Spleen (tissue), 11 donors: Measurements from ENCODE around the gene PVALB. TPM values are rescaled to one million over a fixed set of nuclear protein-coding genes. Genes with fewer than 3 reads are reported as not detected.

Experiments used
- DNase-seq: peaks from one replicate; pipeline ENCODE4 v3.0.0-alpha.2; 2020
- H3K27ac ChIP-seq, 8 donors: fragments of 200-600 bp; sonication (generic) in 7 of 8; 1 replicate in 4 of 8; 2 replicates in 4 of 8; pipeline versions ENCODE4 v1.5.0 to v1.8.0; 2016 to 2021; ENCODE audit warnings: inconsistent platforms in 4 of 8, mild to moderate bottlenecking in 4 of 8, moderate library complexity in 1 of 8
- H3K27me3 ChIP-seq, 7 donors: fragments of 200-600 bp; sonication (generic) in 6 of 7; replicated peaks in 1 of 7; 1 replicate in 4 of 7; 2 replicates in 3 of 7; pipeline versions ENCODE4 v1.5.0 to v1.8.0; 2016 to 2021; ENCODE audit warnings: inconsistent platforms in 3 of 7, mild to moderate bottlenecking in 1 of 7
- H3K36me3 ChIP-seq, 6 donors: fragments of 200-600 bp; sonication (generic) in 5 of 6; 1 replicate in 4 of 6; 2 replicates in 2 of 6; pipeline versions ENCODE4 v1.5.0 to v1.8.0; 2016 to 2021; ENCODE audit warnings: inconsistent platforms in 2 of 6
- H3K4me1 ChIP-seq, 6 donors: fragments of 200-600 bp; sonication (generic) in 5 of 6; 1 replicate in 3 of 6; 2 replicates in 3 of 6; pipeline versions ENCODE4 v1.5.0 to v1.8.0; 2016 to 2021; ENCODE audit warnings: inconsistent platforms in 3 of 6
- H3K4me3 ChIP-seq, 8 donors: fragments of 200-600 bp; sonication (generic) in 7 of 8; 1 replicate in 4 of 8; 2 replicates in 4 of 8; pipeline versions ENCODE4 v1.5.0 to v1.8.0; 2016 to 2021; ENCODE audit warnings: inconsistent platforms in 4 of 8, mild to moderate bottlenecking in 4 of 8, moderate library complexity in 2 of 8
- H3K9me3 ChIP-seq, 8 donors: fragments of 200-600 bp; sonication (generic) in 7 of 8; 1 replicate in 4 of 8; 2 replicates in 4 of 8; pipeline versions ENCODE4 v1.5.0 to v1.8.0; 2016 to 2021; ENCODE audit warnings: inconsistent platforms in 4 of 8
- POLR2A ChIP-seq, 3 donors: fragments of 450-650 bp; IDR thresholded peaks; one replicate each; pipeline ENCODE4 v1.5.1; 2017; ENCODE audit warnings: antibody characterized with exemption in 3 of 3, mild to moderate bottlenecking in 1 of 3
- POLR2AphosphoS5 ChIP-seq, 3 donors: sonication (generic); formaldehyde crosslinking; IDR thresholded peaks; one replicate each; pipeline ENCODE4 v1.5.1; 2017; ENCODE audit warnings: antibody characterized with exemption in 3 of 3
- WGBS, 5 donors: extraction: QIAGEN DNeasy Blood & Tissue Kit in 3 of 5; methylation state at CpG; one replicate each; pipeline versions ENCODE4 v1.1.5 to v1.1.7; 2013 to 2018; 5-methylcytosine and 5-hydroxymethylcytosine counted together
- intact Hi-C: fragments of 100-400 bp; cut with DNase I; formaldehyde crosslinking; loops from one replicate; pipeline ENCODE4 v1.15.0; 2023; ENCODE audit warnings: low total_unique reads
- polyA plus RNA-seq, 3 donors: library from polyadenylated mRNA; stranded (reverse); fragments of 200-250 nt; gene quantifications; one replicate each; pipeline ENCODE4 v1.2.1, GENCODE V29; 2013
- total RNA-seq, 7 donors: library from RNA; depleted of rRNA in 3 of 7; stranded (reverse); fragments of >200 nt in 3 of 7; fragmentation: NEBNext Ultra II Directional in 4 of 7; extraction: Animal tissue kit (Norgen Biotek cat#: 25700) in 4 of 7; gene quantifications; one replicate each; pipeline versions ENCODE4 v1.1.0 to v1.2.1, GENCODE V29; 2016 to 2021
- TF ChIP-seq, protein P1 (sequence below), 11 experiments: fragments of 200-600 bp in 7 of 11; fragments of 450-650 bp in 4 of 11; sonication (generic) in 4 of 11; IDR thresholded peaks in 8 of 11; conservative IDR thresholded peaks in 3 of 11; 1 replicate in 7 of 11; 2 replicates in 4 of 11; pipeline versions ENCODE4 v1.4.0 to v1.8.0; 2016 to 2021; ENCODE audit warnings: antibody characterized with exemption in 11 of 11, inconsistent platforms in 4 of 11, mild to moderate bottlenecking in 1 of 11
- donor health status: healthy with polysubstance abuse.
- donor health status: DM: no; HTN: no; CAD: no; lungs with moderate emphysema.
- donor health status: DM: no; HTN: no; CAD: no.
- donor health status: Bipolar disorder and iron deficiency.
- donor health status: healthy.
- donor health status: DM: no; HTN: no; CAD: no.
- donor health status: DM: yes; HTN: yes; CAD: no.

Gene PVALB
- total and polyA plus RNA-seq, 10 donors: 0.52 to 3.2 (median 1.00) TPM; not detected in 2

DNA sequence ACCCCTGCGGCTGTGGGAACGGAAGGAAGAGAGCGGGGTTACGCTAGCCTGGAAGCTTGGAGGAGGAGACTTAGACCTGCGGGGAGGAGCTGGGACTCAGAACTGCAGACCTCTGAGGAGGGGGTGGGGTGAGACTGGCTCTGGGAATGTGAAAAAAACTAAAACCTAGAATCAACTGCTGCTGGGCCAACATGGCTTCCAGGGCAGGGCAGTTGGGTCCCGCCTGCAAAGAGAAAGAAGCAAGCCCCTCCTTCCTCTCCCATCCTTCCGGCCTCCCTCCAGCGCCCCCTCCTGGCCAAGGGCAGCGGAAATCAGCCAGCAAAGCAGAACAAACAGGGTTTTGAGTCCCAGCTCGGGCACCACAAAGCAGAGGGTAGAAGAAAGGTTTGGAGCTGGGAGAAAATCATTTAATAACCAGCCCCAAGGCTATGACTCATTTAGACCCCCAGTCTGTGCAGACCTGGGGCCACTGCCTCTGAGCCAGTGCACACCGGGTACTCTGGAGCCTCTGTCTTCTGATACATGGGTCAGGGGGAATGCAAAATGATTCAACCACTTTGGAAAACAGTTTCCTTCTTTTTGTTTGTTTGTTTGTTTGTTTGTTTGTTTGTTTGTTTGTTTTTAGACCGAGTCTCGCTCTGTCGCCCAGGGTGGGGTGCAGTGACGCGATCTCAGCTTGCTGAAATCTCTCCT lies 36.7 kb upstream of the PVALB start:
- peaks cover 2 to 43% (median 20%) of the 10 kb centered on the region in 6 donors for H3K4me1 ChIP-seq
- no peaks in the 10 kb centered on the region for H3K36me3 ChIP-seq
- intact Hi-C loops: loop anchor here (5.0 kb wide), 1 partner anchor 86 kb away; no protein-coding TSS in a partner anchor
- peak; percentile 96 for DNase-seq
- peak overlapping the region in 4 of 8 donors; percentile 6 to 48 (median 10) for H3K4me3 ChIP-seq
- 38 to 45% (median 40%) methylated on average over 16 of the region's 16 CpGs for whole genome bisulfite sequencing, 5 donors
- peak; percentile 21 to 40 (median 37) for TF ChIP-seq POLR2AphosphoS5 (IDR thresholded peaks at IDR 0.05)
- no peak for TF ChIP-seq POLR2A (IDR thresholded peaks at IDR 0.05)
- TF ChIP-seq, protein P1, sequence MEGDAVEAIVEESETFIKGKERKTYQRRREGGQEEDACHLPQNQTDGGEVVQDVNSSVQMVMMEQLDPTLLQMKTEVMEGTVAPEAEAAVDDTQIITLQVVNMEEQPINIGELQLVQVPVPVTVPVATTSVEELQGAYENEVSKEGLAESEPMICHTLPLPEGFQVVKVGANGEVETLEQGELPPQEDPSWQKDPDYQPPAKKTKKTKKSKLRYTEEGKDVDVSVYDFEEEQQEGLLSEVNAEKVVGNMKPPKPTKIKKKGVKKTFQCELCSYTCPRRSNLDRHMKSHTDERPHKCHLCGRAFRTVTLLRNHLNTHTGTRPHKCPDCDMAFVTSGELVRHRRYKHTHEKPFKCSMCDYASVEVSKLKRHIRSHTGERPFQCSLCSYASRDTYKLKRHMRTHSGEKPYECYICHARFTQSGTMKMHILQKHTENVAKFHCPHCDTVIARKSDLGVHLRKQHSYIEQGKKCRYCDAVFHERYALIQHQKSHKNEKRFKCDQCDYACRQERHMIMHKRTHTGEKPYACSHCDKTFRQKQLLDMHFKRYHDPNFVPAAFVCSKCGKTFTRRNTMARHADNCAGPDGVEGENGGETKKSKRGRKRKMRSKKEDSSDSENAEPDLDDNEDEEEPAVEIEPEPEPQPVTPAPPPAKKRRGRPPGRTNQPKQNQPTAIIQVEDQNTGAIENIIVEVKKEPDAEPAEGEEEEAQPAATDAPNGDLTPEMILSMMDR (IDR thresholded peaks at IDR 0.05 in 8 of 11, conservative IDR thresholded peaks at IDR 0.05 in 3 of 11): peak; percentile 55 to 90 (median 66)
- H3K27me3 ChIP-seq: peaks cover 0 to 18% (median 0%) of the 10 kb centered on the region in 7 donors
- peaks cover 0 to 7% (median 0%) of the 10 kb centered on the region in 8 donors for H3K9me3 ChIP-seq
- peak overlapping the region in 6 of 8 donors; percentile 14 to 83 (median 34) for H3K27ac ChIP-seq

DNA sequence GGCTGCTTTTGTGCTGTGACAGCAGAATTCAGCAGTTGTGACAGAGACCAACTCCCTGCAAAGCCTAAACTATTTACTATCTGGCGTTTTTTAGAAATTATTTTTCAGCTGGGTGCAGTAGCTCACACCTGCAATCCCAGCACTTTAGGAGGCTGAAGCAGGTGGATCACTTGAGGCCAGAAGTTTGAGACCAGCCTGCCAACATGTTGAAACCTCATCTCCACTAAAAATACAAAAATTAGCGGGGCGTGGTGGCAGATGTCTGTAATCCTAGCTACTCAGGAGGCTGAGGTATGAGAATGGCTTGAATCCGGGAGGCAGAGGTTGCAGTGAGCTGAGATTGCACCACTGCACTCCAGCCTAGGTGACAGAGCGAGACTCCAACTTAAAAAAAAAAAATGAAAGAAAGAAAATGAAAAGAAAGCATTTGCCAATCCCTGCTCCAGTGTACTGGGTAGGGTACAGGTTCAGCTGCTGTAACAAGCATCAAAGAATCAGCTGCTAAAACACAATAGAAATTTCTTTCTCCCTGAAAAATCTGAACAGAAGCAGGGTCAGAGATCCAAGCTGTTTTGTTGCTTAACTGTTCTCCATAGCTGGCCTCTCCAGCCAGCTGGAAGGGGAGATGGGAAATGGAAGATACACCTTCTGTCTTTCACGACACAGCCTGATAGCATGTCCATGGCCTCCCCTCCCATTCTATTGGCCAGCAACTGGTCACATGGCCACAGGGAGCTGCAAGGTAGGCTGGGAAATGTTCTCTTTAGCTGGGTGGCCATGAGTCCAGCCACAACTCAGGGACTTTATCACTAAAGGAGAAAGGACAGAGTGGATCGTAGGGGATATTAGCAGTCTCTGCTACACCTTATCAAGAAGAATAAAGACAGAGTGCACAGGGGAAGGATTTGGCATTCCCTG lies 35.5 kb upstream of the PVALB start:
- TF ChIP-seq, protein P1 (IDR thresholded peaks at IDR 0.05 in 8 of 11, conservative IDR thresholded peaks at IDR 0.05 in 3 of 11): no peak
- TF ChIP-seq POLR2AphosphoS5 (IDR thresholded peaks at IDR 0.05) (no peak), POLR2A (IDR thresholded peaks at IDR 0.05) (no peak)
- 86 to 94% (median 91%) methylated on average over 7 of the region's 7 CpGs for WGBS, 5 donors
- no peak for DNase-seq
- Histone ChIP-seq H3K27ac (no peak overlapping the region), H3K27me3 (peaks cover 0 to 29% (median 0%) of the 10 kb centered on the region in 7 donors), H3K36me3 (no peaks in the 10 kb centered on the region), H3K4me3 (no peak overlapping the region), H3K9me3 (peaks cover 0 to 7% (median 0%) of the 10 kb centered on the region in 8 donors), H3K4me1 (peaks cover 2 to 31% (median 20%) of the 10 kb centered on the region in 6 donors)
- intact Hi-C loops: loop anchor here (5.0 kb wide), 1 partner anchor 85 kb away; no protein-coding TSS in a partner anchor

DNA sequence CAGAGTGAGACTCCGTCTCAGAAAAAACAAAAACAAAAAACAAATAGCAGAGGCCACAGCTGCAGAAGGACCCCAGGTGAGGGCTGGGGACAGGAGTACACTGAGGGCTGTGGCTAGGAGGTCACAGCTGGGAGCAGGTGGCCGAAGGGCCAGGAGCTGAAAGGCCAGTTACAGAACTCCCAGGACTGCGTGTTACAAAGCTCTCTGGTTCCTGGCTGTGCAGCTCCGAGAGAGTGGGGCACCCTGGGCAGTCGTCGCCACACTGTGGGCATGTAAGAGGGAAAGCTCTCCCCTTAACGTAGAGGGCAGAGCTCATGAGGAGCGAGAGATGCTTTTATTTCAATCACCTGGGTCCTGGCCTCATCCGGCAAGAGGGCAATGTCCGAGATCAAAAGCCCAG lies 33.8 kb upstream of the PVALB start:
- no peak for TF ChIP-seq POLR2AphosphoS5 (IDR thresholded peaks at IDR 0.05)
- TF ChIP-seq, protein P1 (IDR thresholded peaks at IDR 0.05 in 8 of 11, conservative IDR thresholded peaks at IDR 0.05 in 3 of 11): no peak
- no peak for TF ChIP-seq POLR2A (IDR thresholded peaks at IDR 0.05)
- H3K9me3 ChIP-seq: peaks cover 0 to 7% (median 0%) of the 10 kb centered on the region in 8 donors
- H3K4me1 ChIP-seq: peaks cover 0 to 16% (median 10%) of the 10 kb centered on the region in 6 donors
- 85 to 91% (median 89%) methylated on average over 10 of the region's 10 CpGs for WGBS, 5 donors
- no peaks in the 10 kb centered on the region for H3K36me3 ChIP-seq
- H3K27me3 ChIP-seq: peaks cover 0 to 45% (median 0%) of the 10 kb centered on the region in 7 donors
- no peak overlapping the region for H3K4me3 ChIP-seq
- H3K27ac ChIP-seq: no peak overlapping the region
- DNase-seq: no peak
- intact Hi-C loops: loop anchor here (5.0 kb wide), 1 partner anchor 83 kb away; no protein-coding TSS in a partner anchor
